SIG-M5 treated with dmso at 0.1 percent for 504 hours (cell line): ENCODE data around the gene CCDC124.
"Not testable (repeated sequence)": the region's sequence is repeated elsewhere in the genome, so short reads cannot be mapped to it uniquely, and the experiment has no call there.

Experiments used
- DNase-seq: peaks from one replicate; lab custom pipeline; 2025; ENCODE audit not compliant: unreplicated experiment; lab: John Stamatoyannopoulos, UW

CCDC124 gene

GRCh38 chr19:17981611-17982010 is 48.8 kb downstream of the CCDC124 start:
- DNase-seq, result no peak

GRCh38 chr19:17982430-17982829 is 49.6 kb downstream of the CCDC124 start:
- DNase-seq, result no peak

GRCh38 chr19:17985037-17985818 is 52.4 kb downstream of the CCDC124 start:
- no peak for DNase-seq

GRCh38 chr19:17986569-17986968 is 53.8 kb downstream of the CCDC124 start:
- DNase-seq, result not testable (repeated sequence)

- no peak for DNase-seq
Measured at GRCh38 chr19:17988161-17988560, 55.3 kb downstream of the CCDC124 start.

GRCh38 chr19:17989425-17990094 is 56.7 kb downstream of the CCDC124 start:
- DNase-seq, result no peak

GRCh38 chr19:17993076-17993813 is 60.4 kb downstream of the CCDC124 start:
- DNase-seq, result no peak
